NOMO-1 treated with dmso at 0.1 percent for 144 hours (cell line): Measurements from ENCODE around the gene XCR1.
A peak's percentile ranks its signal among the peaks of the same experiment; 100 is the strongest.
"Not testable (repeated sequence)": the region's sequence is repeated elsewhere in the genome, so short reads cannot be mapped to it uniquely, and the experiment has no call there.

Experiments
- DNase-seq: peaks from one replicate; lab custom pipeline; 2025; ENCODE audit not compliant: unreplicated experiment; lab: John Stamatoyannopoulos, UW

Gene XCR1

GRCh38 chr3:46046231-46046630 is 18.9 kb upstream of the XCR1 start:
- DNase-seq = not testable (repeated sequence)

- no peak for DNase-seq
These were observed 11.6 kb upstream of the XCR1 start for GRCh38 chr3:46038916-46039315.

- not testable (repeated sequence) for DNase-seq
These were observed 10.8 kb upstream of the XCR1 start for GRCh38 chr3:46038071-46038470.

- no peak for DNase-seq
These were observed 8.9 kb upstream of the XCR1 start for GRCh38 chr3:46036191-46036590.

GRCh38 chr3:46031747-46032146 is 4.5 kb upstream of the XCR1 start:
- DNase-seq = no peak

- DNase-seq = no peak
These were observed 4.0 kb upstream of the XCR1 start for GRCh38 chr3:46031269-46031668.

- DNase-seq = no peak
These were observed 3.3 kb upstream of the XCR1 start for GRCh38 chr3:46030626-46031025.

GRCh38 chr3:46029953-46030543 is 2.8 kb upstream of the XCR1 start:
- DNase-seq = no peak

- DNase-seq = peak; percentile 5
These were observed 584 bp upstream of the XCR1 start for GRCh38 chr3:46027736-46028397.

GRCh38 chr3:46025139-46025538 is 2.1 kb downstream of the XCR1 start:
- DNase-seq = no peak

GRCh38 chr3:46024131-46024530 is 3.2 kb downstream of the XCR1 start:
- DNase-seq = no peak

- no peak for DNase-seq
These were observed 4.1 kb downstream of the XCR1 start for GRCh38 chr3:46022909-46023785.

- no peak for DNase-seq
These were observed 5.8 kb downstream of the XCR1 start for GRCh38 chr3:46021516-46021915.

GRCh38 chr3:46020766-46021510 is 6.3 kb downstream of the XCR1 start:
- no peak for DNase-seq

- DNase-seq = no peak
These were observed 7.6 kb downstream of the XCR1 start for GRCh38 chr3:46019707-46020106.

GRCh38 chr3:46017720-46018119 is 9.6 kb downstream of the XCR1 start:
- DNase-seq = no peak

GRCh38 chr3:46013316-46014094 is 13.8 kb downstream of the XCR1 start:
- DNase-seq = no peak

GRCh38 chr3:46012246-46012645 is 15.0 kb downstream of the XCR1 start:
- no peak for DNase-seq

GRCh38 chr3:46010519-46011113 is 16.7 kb downstream of the XCR1 start:
- DNase-seq = no peak

GRCh38 chr3:46008058-46008457 is 19.2 kb downstream of the XCR1 start:
- DNase-seq = no peak
